Epidermal melanocyte (primary cell): ENCODE data around the gene MFAP5.
"Not testable (repeated sequence)": the region's sequence is repeated elsewhere in the genome, so short reads cannot be mapped to it uniquely, and the experiment has no call there.

Experiments
- DNase-seq: peaks from one replicate; pipeline ENCODE4 v3.0.0; 2011; ENCODE audit warnings: low spot score; ENCODE audit not compliant: insufficient read length

MFAP5 gene

GRCh38 chr12:8629486-8630033 lies 33.1 kb downstream of the MFAP5 start:
- no peak for DNase-seq

GRCh38 chr12:8628731-8629130 lies 33.9 kb downstream of the MFAP5 start:
- no peak for DNase-seq

GRCh38 chr12:8624750-8625149 lies 37.9 kb downstream of the MFAP5 start:
- not testable (repeated sequence) for DNase-seq

GRCh38 chr12:8622646-8623045 lies 40.0 kb downstream of the MFAP5 start:
- no peak for DNase-seq

- DNase-seq = no peak
These were observed 47.4 kb downstream of the MFAP5 start for GRCh38 chr12:8615206-8615605.

GRCh38 chr12:8613881-8614280 lies 48.7 kb downstream of the MFAP5 start:
- DNase-seq = not testable (repeated sequence)

GRCh38 chr12:8612629-8613028 lies 50.0 kb downstream of the MFAP5 start, which contains the start of gene AICDA:
Gene AICDA, minus strand, starts transcription at chr12:8612859. Its CDS starts 92 bp downstream, at chr12:8612767.
- DNase-seq = no peak

GRCh38 chr12:8609061-8609570 lies 53.5 kb downstream of the MFAP5 start:
- peak; percentile 36 for DNase-seq

- no peak for DNase-seq
These were observed 55.7 kb downstream of the MFAP5 start for GRCh38 chr12:8606890-8607289.

GRCh38 chr12:8605057-8605456 lies 57.6 kb downstream of the MFAP5 start:
- no peak for DNase-seq

GRCh38 chr12:8603856-8604255 lies 58.8 kb downstream of the MFAP5 start:
- DNase-seq = no peak

GRCh38 chr12:8603286-8603685 lies 59.3 kb downstream of the MFAP5 start:
- DNase-seq = no peak

GRCh38 chr12:8596561-8596960 lies 66.1 kb downstream of the MFAP5 start:
- no peak for DNase-seq
